ENCODE results near the gene ANKRD11. TPM values are rescaled to one million over a fixed set of nuclear protein-coding genes. Genes with fewer than 3 reads are reported as not detected.
A peak's percentile ranks its signal among the peaks of the same experiment; 100 is the strongest.

Gene ANKRD11
- total RNA-seq (100 to 1,000 TPM; 197 to 251 TPM), total RNA-seq (210 to 324 reads per million in 2 donors)

GRCh38 chr16:89490439-89491237 is at the start of gene ANKRD11:
ANKRD11 (minus strand) TSS chr16:89490561; CDS start chr16:89317019, 173,542 bp downstream.
- Mint-ChIP-seq H3K4me3 (peak within 1 kb of the TSS; percentile 96), H3K4me1 (peaks cover 48% of the 10 kb centered on the region), H3K36me3 (ENCODE audit: low read depth) (peaks cover 2% of the 10 kb centered on the region), H3K27ac (peak within 1 kb of the TSS; percentile 98), H3K27me3 (no peaks in the 10 kb centered on the region)
- ATAC-seq (peak; percentile 90), DNase-seq (peak; percentile 94 to 98 (median 96))
- no peaks in the 10 kb centered on the region for H3K9me3 ChIP-seq (ENCODE audit: control insufficient read depth, low read length, poor library complexity, severe bottlenecking)

GRCh38 chr16:89538286-89538685 is 47.9 kb upstream of the ANKRD11 start:
- H3K27me3 Mint-ChIP-seq, result no peaks in the 10 kb centered on the region
- no peak for DNase-seq
- peaks cover 2% of the 10 kb centered on the region for H3K36me3 Mint-ChIP-seq (ENCODE audit: low read depth)
- H3K4me1 Mint-ChIP-seq, result peaks cover 17% of the 10 kb centered on the region
- H3K9me3 ChIP-seq (ENCODE audit: control insufficient read depth, low read length, poor library complexity, severe bottlenecking), result no peaks in the 10 kb centered on the region
- H3K27ac Mint-ChIP-seq, result peak overlapping the region; percentile 32
- H3K4me3 Mint-ChIP-seq, result no peak overlapping the region
- no peak for ATAC-seq

GRCh38 chr16:89537549-89537925 is 47.2 kb upstream of the ANKRD11 start:
- Mint-ChIP-seq H3K4me3 (no peak overlapping the region), H3K27ac (no peak overlapping the region), H3K4me1 (peaks cover 17% of the 10 kb centered on the region), H3K27me3 (no peaks in the 10 kb centered on the region), H3K36me3 (ENCODE audit: low read depth) (peaks cover 2% of the 10 kb centered on the region)
- no peaks in the 10 kb centered on the region for H3K9me3 ChIP-seq (ENCODE audit: control insufficient read depth, low read length, poor library complexity, severe bottlenecking)
- DNase-seq, result no peak
- ATAC-seq, result no peak

- no peaks in the 10 kb centered on the region for H3K9me3 ChIP-seq (ENCODE audit: control insufficient read depth, low read length, poor library complexity, severe bottlenecking)
- Mint-ChIP-seq H3K27ac (no peak overlapping the region), H3K4me3 (no peak overlapping the region), H3K36me3 (ENCODE audit: low read depth) (peaks cover 2% of the 10 kb centered on the region), H3K27me3 (no peaks in the 10 kb centered on the region), H3K4me1 (peaks cover 15% of the 10 kb centered on the region)
- DNase-seq, result no peak
- no peak for ATAC-seq
Measured at GRCh38 chr16:89536886-89537548, 46.7 kb upstream of the ANKRD11 start.

GRCh38 chr16:89536371-89536770 is 46.0 kb upstream of the ANKRD11 start:
- no peaks in the 10 kb centered on the region for H3K27me3 Mint-ChIP-seq
- no peak overlapping the region for H3K4me3 Mint-ChIP-seq
- DNase-seq (no peak), ATAC-seq (no peak)
- peaks cover 2% of the 10 kb centered on the region for H3K36me3 Mint-ChIP-seq (ENCODE audit: low read depth)
- no peak overlapping the region for H3K27ac Mint-ChIP-seq
- peaks cover 15% of the 10 kb centered on the region for H3K4me1 Mint-ChIP-seq
- no peaks in the 10 kb centered on the region for H3K9me3 ChIP-seq (ENCODE audit: control insufficient read depth, low read length, poor library complexity, severe bottlenecking)

- peak; percentile 92 for ATAC-seq
- Mint-ChIP-seq H3K4me1 (peaks cover 15% of the 10 kb centered on the region), H3K4me3 (peak overlapping the region; percentile 77), H3K36me3 (ENCODE audit: low read depth) (peaks cover 4% of the 10 kb centered on the region), H3K27ac (peak overlapping the region; percentile 88), H3K27me3 (no peaks in the 10 kb centered on the region)
- no peak for DNase-seq
- H3K9me3 ChIP-seq (ENCODE audit: control insufficient read depth, low read length, poor library complexity, severe bottlenecking), result no peaks in the 10 kb centered on the region
Measured at GRCh38 chr16:89534252-89534756, 43.9 kb upstream of the ANKRD11 start.

- DNase-seq (no peak), ATAC-seq (no peak)
- Mint-ChIP-seq H3K4me1 (peaks cover 15% of the 10 kb centered on the region), H3K27ac (peak overlapping the region; percentile 29), H3K27me3 (no peaks in the 10 kb centered on the region), H3K4me3 (no peak overlapping the region), H3K36me3 (ENCODE audit: low read depth) (peaks cover 4% of the 10 kb centered on the region)
- no peaks in the 10 kb centered on the region for H3K9me3 ChIP-seq (ENCODE audit: control insufficient read depth, low read length, poor library complexity, severe bottlenecking)
Measured at GRCh38 chr16:89531821-89532526, 41.6 kb upstream of the ANKRD11 start.

- H3K9me3 ChIP-seq (ENCODE audit: control insufficient read depth, low read length, poor library complexity, severe bottlenecking), result no peaks in the 10 kb centered on the region
- ATAC-seq (no peak), DNase-seq (no peak)
- no peaks in the 10 kb centered on the region for H3K27me3 Mint-ChIP-seq
- H3K4me3 Mint-ChIP-seq, result no peak overlapping the region
- peaks cover 4% of the 10 kb centered on the region for H3K36me3 Mint-ChIP-seq (ENCODE audit: low read depth)
- H3K27ac Mint-ChIP-seq, result no peak overlapping the region
- H3K4me1 Mint-ChIP-seq, result peaks cover 15% of the 10 kb centered on the region
Measured at GRCh38 chr16:89530401-89531381, 40.3 kb upstream of the ANKRD11 start.

GRCh38 chr16:89529097-89529496 is 38.7 kb upstream of the ANKRD11 start:
- Mint-ChIP-seq H3K27me3 (no peaks in the 10 kb centered on the region), H3K4me3 (no peak overlapping the region), H3K4me1 (peaks cover 5% of the 10 kb centered on the region), H3K36me3 (ENCODE audit: low read depth) (peaks cover 4% of the 10 kb centered on the region), H3K27ac (no peak overlapping the region)
- no peak for ATAC-seq
- DNase-seq, result no peak
- H3K9me3 ChIP-seq (ENCODE audit: control insufficient read depth, low read length, poor library complexity, severe bottlenecking), result no peaks in the 10 kb centered on the region

- H3K36me3 Mint-ChIP-seq (ENCODE audit: low read depth), result peaks cover 2% of the 10 kb centered on the region
Measured at GRCh38 chr16:89525146-89525913, 35.0 kb upstream of the ANKRD11 start.

GRCh38 chr16:89523680-89524344 is 33.5 kb upstream of the ANKRD11 start:
- peaks cover 4% of the 10 kb centered on the region for H3K36me3 Mint-ChIP-seq (ENCODE audit: low read depth)
- no peaks in the 10 kb centered on the region for H3K9me3 ChIP-seq (ENCODE audit: control insufficient read depth, low read length, poor library complexity, severe bottlenecking)
- DNase-seq (no peak), ATAC-seq (no peak)
- H3K4me1 Mint-ChIP-seq, result peaks cover 10% of the 10 kb centered on the region
- H3K27me3 Mint-ChIP-seq, result no peaks in the 10 kb centered on the region
- H3K27ac Mint-ChIP-seq, result no peak overlapping the region
- H3K4me3 Mint-ChIP-seq, result no peak overlapping the region

More at GRCh38 chr16:89525146-89525913, 35.0 kb upstream of the ANKRD11 start:
- H3K4me1 Mint-ChIP-seq, result peaks cover 5% of the 10 kb centered on the region
- H3K27ac Mint-ChIP-seq, result peak overlapping the region; percentile 6
- H3K27me3 Mint-ChIP-seq, result no peaks in the 10 kb centered on the region
- no peaks in the 10 kb centered on the region for H3K9me3 ChIP-seq (ENCODE audit: control insufficient read depth, low read length, poor library complexity, severe bottlenecking)
- no peak for DNase-seq
- no peak overlapping the region for H3K4me3 Mint-ChIP-seq
- ATAC-seq, result no peak
